ENCODE measurements around the gene TMEM178B.

GRCh38 chr7:141128931-141129330, 55.1 kb downstream of the TMEM178B start:
- TF ChIP-seq CTCF (IDR thresholded peaks at IDR 0.05; ENCODE audit: poor library complexity, severe bottlenecking) (no peak), EP300 (conservative IDR thresholded peaks at IDR 0.05; ENCODE audit: poor library complexity, severe bottlenecking) (no peak), POLR2AphosphoS5 (IDR thresholded peaks at IDR 0.05) (no peak), EZH2 (IDR thresholded peaks at IDR 0.05; ENCODE audit: borderline replicate concordance, insufficient read depth, low read length, poor library complexity, severe bottlenecking) (no peak), RAD21 (conservative IDR thresholded peaks at IDR 0.05) (no peak)

Data from neural cell (in vitro differentiated cells).